Measurements from ENCODE around the gene GTF3A. TPM values are rescaled to one million over a fixed set of nuclear protein-coding genes. Genes with fewer than 3 reads are reported as not detected.

Gene GTF3A
- total and polyA plus RNA-seq, 4 donors = 66.4 to 144 (median 96.7) TPM

DNA sequence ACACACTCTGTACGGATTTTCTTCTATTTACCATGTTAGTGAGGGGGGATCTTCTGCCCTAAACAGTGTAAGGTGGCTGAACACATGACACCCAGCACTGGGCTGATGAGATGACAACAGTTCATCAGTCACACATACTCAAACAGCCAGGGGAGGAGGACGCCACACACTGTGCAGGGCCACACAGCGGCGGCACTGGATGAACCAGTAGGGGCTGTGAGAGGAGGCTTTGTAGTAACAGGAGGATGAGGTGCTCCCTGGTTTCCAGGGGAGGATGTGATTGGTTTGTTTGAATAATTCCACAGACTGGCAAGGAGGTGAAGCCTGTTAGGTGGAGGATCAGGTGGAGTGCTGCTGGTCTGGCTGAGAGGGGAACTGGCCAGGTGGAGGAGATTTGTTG lies 16.3 kb upstream of the GTF3A start:
- 86% methylated on average over 4 of the region's 4 CpGs for WGBS
- H3K4me1 ChIP-seq (ENCODE audit: control insufficient read depth in 4 of 4, insufficient read depth in 4 of 4, low read length in 3 of 4) = peaks cover 3 to 38% (median 28%) of the 10 kb centered on the region in 4 donors
- DNase-seq (ENCODE audit: low spot score) = no peak

More for the DNA sequence above, 16.3 kb upstream of the GTF3A start:
- H3K9ac ChIP-seq (ENCODE audit: low read depth in 1 of 2, low read length in 2 of 2) = no peak overlapping the region
- no peaks in the 10 kb centered on the region for H3K27me3 ChIP-seq (ENCODE audit: control insufficient read depth in 4 of 4, insufficient read depth in 4 of 4, low read length in 3 of 4)
- no peak overlapping the region for H3K4me3 ChIP-seq (ENCODE audit: low read depth in 1 of 3, low read length in 3 of 3)
- no peaks in the 10 kb centered on the region for H3K9me3 ChIP-seq (ENCODE audit: control insufficient read depth in 4 of 4, low read length in 3 of 4)
- H3K27ac ChIP-seq (ENCODE audit: low read depth in 1 of 2, low read length in 2 of 2) = no peak overlapping the region
- TF ChIP-seq HNF4G (IDR thresholded peaks at IDR 0.05) (no peak), RXRA (IDR thresholded peaks at IDR 0.05) (no peak), HNF4A (conservative IDR thresholded peaks at IDR 0.05) (no peak), TAF1 (conservative IDR thresholded peaks at IDR 0.05) (no peak), FOXA2 (IDR thresholded peaks at IDR 0.05) (no peak), FOXA1 (IDR thresholded peaks at IDR 0.05) (no peak), NR2F2 (IDR thresholded peaks at IDR 0.05) (no peak), EGR1 (IDR thresholded peaks at IDR 0.05; ENCODE audit: low read depth in 2 of 2) (no peak), SP1 (IDR thresholded peaks at IDR 0.05) (no peak), YY1 (IDR thresholded peaks at IDR 0.05) (no peak), GABPA (IDR thresholded peaks at IDR 0.05 in 1 of 2, conservative IDR thresholded peaks at IDR 0.05 in 1 of 2) (no peak), JUND (IDR thresholded peaks at IDR 0.05) (no peak), RAD21 (IDR thresholded peaks at IDR 0.05) (no peak)
- TF ChIP-seq, protein P1, sequence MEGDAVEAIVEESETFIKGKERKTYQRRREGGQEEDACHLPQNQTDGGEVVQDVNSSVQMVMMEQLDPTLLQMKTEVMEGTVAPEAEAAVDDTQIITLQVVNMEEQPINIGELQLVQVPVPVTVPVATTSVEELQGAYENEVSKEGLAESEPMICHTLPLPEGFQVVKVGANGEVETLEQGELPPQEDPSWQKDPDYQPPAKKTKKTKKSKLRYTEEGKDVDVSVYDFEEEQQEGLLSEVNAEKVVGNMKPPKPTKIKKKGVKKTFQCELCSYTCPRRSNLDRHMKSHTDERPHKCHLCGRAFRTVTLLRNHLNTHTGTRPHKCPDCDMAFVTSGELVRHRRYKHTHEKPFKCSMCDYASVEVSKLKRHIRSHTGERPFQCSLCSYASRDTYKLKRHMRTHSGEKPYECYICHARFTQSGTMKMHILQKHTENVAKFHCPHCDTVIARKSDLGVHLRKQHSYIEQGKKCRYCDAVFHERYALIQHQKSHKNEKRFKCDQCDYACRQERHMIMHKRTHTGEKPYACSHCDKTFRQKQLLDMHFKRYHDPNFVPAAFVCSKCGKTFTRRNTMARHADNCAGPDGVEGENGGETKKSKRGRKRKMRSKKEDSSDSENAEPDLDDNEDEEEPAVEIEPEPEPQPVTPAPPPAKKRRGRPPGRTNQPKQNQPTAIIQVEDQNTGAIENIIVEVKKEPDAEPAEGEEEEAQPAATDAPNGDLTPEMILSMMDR (IDR thresholded peaks at IDR 0.05; ENCODE audit: low read depth, low read length, missing input control) = no peak
- TF ChIP-seq, protein P2, sequence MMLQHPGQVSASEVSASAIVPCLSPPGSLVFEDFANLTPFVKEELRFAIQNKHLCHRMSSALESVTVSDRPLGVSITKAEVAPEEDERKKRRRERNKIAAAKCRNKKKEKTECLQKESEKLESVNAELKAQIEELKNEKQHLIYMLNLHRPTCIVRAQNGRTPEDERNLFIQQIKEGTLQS (IDR thresholded peaks at IDR 0.05) = no peak
- TF ChIP-seq, protein P3, sequence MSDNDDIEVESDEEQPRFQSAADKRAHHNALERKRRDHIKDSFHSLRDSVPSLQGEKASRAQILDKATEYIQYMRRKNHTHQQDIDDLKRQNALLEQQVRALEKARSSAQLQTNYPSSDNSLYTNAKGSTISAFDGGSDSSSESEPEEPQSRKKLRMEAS (IDR thresholded peaks at IDR 0.05) = no peak
- TF ChIP-seq, protein P4, sequence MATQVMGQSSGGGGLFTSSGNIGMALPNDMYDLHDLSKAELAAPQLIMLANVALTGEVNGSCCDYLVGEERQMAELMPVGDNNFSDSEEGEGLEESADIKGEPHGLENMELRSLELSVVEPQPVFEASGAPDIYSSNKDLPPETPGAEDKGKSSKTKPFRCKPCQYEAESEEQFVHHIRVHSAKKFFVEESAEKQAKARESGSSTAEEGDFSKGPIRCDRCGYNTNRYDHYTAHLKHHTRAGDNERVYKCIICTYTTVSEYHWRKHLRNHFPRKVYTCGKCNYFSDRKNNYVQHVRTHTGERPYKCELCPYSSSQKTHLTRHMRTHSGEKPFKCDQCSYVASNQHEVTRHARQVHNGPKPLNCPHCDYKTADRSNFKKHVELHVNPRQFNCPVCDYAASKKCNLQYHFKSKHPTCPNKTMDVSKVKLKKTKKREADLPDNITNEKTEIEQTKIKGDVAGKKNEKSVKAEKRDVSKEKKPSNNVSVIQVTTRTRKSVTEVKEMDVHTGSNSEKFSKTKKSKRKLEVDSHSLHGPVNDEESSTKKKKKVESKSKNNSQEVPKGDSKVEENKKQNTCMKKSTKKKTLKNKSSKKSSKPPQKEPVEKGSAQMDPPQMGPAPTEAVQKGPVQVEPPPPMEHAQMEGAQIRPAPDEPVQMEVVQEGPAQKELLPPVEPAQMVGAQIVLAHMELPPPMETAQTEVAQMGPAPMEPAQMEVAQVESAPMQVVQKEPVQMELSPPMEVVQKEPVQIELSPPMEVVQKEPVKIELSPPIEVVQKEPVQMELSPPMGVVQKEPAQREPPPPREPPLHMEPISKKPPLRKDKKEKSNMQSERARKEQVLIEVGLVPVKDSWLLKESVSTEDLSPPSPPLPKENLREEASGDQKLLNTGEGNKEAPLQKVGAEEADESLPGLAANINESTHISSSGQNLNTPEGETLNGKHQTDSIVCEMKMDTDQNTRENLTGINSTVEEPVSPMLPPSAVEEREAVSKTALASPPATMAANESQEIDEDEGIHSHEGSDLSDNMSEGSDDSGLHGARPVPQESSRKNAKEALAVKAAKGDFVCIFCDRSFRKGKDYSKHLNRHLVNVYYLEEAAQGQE (IDR thresholded peaks at IDR 0.05) = no peak
- TF ChIP-seq, protein P5, sequence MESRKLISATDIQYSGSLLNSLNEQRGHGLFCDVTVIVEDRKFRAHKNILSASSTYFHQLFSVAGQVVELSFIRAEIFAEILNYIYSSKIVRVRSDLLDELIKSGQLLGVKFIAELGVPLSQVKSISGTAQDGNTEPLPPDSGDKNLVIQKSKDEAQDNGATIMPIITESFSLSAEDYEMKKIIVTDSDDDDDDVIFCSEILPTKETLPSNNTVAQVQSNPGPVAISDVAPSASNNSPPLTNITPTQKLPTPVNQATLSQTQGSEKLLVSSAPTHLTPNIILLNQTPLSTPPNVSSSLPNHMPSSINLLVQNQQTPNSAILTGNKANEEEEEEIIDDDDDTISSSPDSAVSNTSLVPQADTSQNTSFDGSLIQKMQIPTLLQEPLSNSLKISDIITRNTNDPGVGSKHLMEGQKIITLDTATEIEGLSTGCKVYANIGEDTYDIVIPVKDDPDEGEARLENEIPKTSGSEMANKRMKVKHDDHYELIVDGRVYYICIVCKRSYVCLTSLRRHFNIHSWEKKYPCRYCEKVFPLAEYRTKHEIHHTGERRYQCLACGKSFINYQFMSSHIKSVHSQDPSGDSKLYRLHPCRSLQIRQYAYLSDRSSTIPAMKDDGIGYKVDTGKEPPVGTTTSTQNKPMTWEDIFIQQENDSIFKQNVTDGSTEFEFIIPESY (IDR thresholded peaks at IDR 0.05) = no peak
- H3K36me3 ChIP-seq (ENCODE audit: control insufficient read depth in 4 of 4, insufficient read depth in 3 of 4, low read depth in 1 of 4, low read length in 3 of 4) = no peaks in the 10 kb centered on the region

Measured in liver (tissue), 9 donors.